ENCODE measurements around the gene CNGB1.
"Not testable (repeated sequence)": the region's sequence is repeated elsewhere in the genome, so short reads cannot be mapped to it uniquely, and the experiment has no call there.

CNGB1 gene

GRCh38 chr16:57951204-57951960, 19.5 kb downstream of the CNGB1 start:
- DNase-seq (ENCODE audit: low spot score) = no peak

- DNase-seq (ENCODE audit: low spot score) = no peak
Measured at GRCh38 chr16:57950382-57950781, 20.5 kb downstream of the CNGB1 start.

DNA sequence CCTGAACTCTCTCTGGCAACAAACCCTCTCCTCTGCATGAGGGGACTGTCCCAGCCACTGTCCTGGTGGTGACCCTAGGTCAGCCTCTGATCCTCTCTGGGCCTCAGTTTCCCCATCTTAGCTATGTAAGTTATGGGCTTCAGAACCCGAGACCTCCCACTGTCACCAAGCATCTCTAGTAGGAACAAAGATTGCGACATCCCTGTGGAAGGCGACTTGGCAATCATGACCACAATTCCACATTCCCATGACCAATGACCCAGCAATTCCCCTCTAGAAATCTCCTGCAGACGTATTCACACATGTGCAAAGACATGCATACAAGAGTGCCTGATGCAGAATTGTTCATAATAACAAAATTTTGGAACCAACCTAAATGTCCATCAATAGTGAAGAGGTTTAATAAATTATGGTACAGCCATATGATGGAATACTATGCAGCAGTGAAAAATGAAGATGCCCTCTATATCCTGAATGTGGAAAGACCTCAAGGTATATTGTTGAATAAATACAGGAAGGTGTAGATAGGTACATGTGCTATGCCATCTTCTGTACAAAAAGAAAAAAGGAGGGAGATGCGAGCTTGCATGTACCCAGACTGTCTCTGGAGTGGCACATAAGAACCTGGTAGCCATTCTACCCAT, 21.2 kb downstream of the CNGB1 start:
- DNase-seq (ENCODE audit: low spot score) = no peak

DNA sequence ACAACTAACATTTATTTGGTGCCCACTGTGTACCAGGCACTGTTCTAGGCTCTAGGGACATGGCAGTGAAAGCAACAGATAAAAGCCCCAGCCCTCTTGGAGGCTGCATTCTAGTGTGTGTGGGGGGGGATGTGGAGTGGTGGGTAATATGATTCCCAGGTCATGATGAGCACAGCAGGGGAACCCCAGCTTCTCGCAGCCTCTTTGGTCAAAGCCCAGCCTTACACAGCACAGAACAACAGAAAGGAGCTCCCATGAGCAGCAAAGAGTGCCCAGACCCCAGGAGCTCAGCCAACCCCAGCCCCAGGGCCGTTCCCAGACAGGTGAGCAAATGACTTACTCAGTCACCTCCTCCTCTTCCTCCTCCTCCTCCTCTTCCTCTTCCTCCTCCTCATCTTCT, 21.9 kb downstream of the CNGB1 start:
- DNase-seq (ENCODE audit: low spot score) = no peak

GRCh38 chr16:57948027-57948426, 22.9 kb downstream of the CNGB1 start:
- no peak for DNase-seq (ENCODE audit: low spot score)

DNA sequence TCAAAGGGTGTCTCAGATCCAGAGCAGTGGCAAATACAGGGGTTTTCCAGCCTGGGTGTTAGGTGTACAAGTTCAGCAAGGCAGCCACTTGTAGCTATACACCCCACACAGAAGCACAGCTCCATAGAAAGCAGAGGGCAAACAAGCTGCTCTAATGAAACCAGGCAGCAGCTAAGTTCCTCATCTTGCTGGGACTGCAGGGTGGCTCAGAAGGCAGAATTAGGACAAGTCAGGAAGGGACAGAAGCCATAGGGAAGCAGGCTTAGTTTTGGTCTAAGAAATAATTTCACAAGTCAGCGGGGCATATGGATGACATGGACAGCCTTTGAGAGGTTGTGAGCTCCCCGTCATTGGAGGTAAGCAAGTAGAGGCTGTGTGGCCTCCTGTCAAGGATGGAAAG, 23.7 kb downstream of the CNGB1 start:
- DNase-seq (ENCODE audit: low spot score) = no peak

- no peak for DNase-seq (ENCODE audit: low spot score)
Measured at GRCh38 chr16:57946181-57946801, 24.6 kb downstream of the CNGB1 start.

- no peak for DNase-seq (ENCODE audit: low spot score)
Measured at GRCh38 chr16:57945740-57946138, 25.2 kb downstream of the CNGB1 start.

DNA sequence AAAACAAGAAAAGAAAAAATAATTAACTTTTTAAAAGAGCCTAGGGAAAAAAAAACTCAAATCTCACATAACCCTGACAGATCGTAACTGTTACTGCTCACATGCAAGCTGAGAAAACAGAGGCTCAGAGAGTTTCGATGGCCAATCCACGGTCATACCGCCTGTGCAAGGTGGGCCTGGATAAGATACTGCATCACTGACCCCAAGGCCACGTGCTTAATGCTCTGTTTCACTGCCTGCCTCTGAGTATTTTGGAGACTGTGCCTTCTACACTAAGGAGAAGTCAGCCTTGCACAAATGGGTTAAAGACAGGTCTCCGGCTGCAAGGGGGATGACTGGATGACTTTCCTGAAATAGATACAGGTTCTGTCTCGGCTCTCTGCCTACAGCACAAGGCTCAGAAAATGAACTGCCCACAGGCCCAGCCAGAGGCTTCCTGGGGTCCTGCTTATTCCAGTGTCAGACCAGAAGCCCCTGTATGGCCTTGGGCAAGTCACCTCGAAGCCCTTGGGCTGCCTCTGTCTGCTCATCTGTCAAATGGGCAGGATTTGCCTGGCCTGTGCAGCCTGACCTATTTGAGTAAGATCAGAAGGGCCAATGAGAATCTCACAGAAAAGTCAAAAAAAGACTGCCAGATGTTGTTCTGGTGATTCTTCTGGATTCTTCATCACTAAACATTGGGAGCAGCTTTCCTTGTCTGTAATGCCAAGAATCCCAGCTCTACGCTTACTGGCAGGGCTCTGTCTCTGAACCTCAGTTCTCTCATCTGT, 25.8 kb downstream of the CNGB1 start:
- no peak for DNase-seq (ENCODE audit: low spot score)

DNA sequence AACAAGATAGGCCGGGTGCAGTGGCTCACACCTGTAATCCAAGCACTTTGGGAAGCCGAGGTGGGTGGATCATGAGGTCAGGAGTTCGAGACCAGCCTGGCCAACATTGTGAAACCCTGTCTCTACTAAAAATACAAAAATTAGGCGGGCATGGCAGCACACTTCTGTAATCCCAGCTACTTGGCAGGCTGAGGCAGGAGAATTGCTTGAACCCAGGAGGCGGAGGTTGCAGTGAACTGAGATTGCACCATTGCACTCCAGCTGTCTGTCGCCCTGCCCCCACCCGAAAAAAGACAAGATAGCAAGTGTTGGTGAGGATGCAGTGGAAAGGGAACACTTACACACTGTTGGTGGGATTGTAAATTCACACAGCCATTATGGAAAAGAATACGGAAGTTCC, 27.5 kb downstream of the CNGB1 start:
- not testable (repeated sequence) for DNase-seq (ENCODE audit: low spot score)

- not testable (repeated sequence) for DNase-seq (ENCODE audit: low spot score)
Measured at GRCh38 chr16:57941901-57942300, 29.0 kb downstream of the CNGB1 start.

DNA sequence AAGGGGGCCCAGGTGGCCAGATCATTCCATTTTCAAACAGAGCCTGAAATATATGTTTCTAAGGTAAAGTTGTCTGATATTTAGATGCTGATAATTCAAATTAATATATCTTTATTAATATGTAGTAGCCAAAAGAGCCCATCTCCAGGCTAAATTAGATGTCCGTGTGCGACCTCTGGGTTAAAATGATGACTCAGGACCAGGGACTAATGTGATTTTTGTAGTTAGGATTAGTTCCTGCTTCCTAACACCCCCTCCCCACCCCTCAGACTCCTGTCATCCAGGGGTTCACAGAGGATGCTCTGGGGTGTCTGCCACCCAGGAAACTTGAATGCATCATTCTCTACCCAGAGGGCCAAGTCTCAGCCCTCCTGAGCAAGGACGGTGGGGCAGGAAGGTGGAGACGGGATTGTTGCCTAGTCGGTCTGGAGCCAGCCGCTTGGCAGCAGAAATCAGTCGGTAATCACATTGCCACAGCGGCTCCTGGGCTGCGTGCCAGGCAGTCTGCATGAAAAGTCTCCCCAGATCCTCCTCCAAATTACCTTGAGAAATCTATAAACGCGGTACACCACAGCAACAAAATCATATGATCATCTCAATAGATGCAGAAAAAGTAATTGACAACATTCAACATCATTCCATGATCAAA, 29.8 kb downstream of the CNGB1 start:
- DNase-seq (ENCODE audit: low spot score) = no peak

DNA sequence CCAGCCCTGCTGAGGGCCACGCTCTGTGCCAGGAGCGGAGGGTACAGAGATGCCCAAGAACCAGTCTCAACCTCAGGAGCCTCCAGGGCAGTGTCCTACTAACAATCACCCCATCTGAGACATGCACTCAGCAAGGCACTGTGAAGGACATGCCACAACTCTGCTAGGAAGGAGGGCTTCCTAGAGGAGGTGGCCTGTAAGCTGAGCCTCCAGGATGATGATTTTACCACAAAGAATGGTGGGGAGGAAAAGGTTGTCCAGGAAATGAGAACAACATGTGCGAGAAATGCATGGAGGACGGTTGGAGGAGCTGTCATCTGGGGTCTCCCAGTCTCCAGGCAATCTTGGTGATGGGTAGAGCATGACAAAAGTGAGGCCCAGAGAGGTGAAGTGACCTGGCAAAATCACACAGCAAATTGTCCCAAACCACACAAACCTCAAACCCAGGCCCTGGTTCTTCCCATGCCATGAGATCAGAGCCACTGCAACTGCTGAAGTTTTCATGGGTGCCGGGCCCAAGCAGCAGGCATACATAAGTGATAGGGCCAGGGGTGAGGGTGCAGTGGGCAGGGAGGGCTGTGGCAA, 30.5 kb downstream of the CNGB1 start:
- no peak for DNase-seq (ENCODE audit: low spot score)

GRCh38 chr16:57939872-57940224, 31.1 kb downstream of the CNGB1 start:
- no peak for DNase-seq (ENCODE audit: low spot score)

- DNase-seq (ENCODE audit: low spot score) = peak; percentile 3
Measured at GRCh38 chr16:57938936-57939871, 31.7 kb downstream of the CNGB1 start.

- DNase-seq (ENCODE audit: low spot score) = no peak
Measured at GRCh38 chr16:57938484-57938883, 32.4 kb downstream of the CNGB1 start.

- DNase-seq (ENCODE audit: low spot score) = no peak
Measured at GRCh38 chr16:57937861-57938260, 33.1 kb downstream of the CNGB1 start.

- no peak for DNase-seq (ENCODE audit: low spot score)
Measured at GRCh38 chr16:57935904-57936303, 35.0 kb downstream of the CNGB1 start.

DNA sequence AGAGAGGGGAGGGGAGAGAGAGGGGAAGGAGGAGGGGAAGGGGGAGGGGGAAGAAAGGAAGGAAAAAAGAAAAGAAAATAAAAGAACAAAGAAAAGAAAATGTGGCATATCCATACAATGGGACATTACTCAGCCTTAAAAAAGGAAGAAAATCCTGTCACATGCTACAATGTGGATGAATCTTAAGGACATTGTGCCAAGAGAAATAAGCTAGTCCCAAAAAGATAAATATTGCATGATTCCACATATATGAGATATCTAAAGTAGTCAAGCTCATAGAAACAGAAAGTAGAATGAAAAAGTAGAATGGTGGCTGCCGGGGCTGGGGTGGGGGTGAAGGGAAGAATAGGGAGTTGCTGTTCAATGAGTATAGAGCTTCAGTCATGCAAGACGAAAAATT, 40.4 kb downstream of the CNGB1 start:
- no peak for DNase-seq (ENCODE audit: low spot score)

- DNase-seq (ENCODE audit: low spot score) = no peak
Measured at GRCh38 chr16:57929250-57929649, 41.7 kb downstream of the CNGB1 start.

- DNase-seq (ENCODE audit: low spot score) = no peak
Measured at GRCh38 chr16:57926041-57926440, 44.9 kb downstream of the CNGB1 start.
